Kidney tubule cell (primary cell): ENCODE measurements around the gene COX18.
A peak's percentile ranks its signal among the peaks of the same experiment; 100 is the strongest.

Source experiments
- DNase-seq: peaks from one replicate; pipeline ENCODE4 v3.0.0-alpha.2; 2018; ENCODE audit warnings: low spot score

Gene COX18, protein sequence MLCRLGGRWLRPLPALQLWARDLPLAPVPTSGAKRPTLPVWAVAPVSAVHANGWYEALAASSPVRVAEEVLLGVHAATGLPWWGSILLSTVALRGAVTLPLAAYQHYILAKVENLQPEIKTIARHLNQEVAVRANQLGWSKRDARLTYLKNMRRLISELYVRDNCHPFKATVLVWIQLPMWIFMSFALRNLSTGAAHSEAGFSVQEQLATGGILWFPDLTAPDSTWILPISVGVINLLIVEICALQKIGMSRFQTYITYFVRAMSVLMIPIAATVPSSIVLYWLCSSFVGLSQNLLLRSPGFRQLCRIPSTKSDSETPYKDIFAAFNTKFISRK

DNA sequence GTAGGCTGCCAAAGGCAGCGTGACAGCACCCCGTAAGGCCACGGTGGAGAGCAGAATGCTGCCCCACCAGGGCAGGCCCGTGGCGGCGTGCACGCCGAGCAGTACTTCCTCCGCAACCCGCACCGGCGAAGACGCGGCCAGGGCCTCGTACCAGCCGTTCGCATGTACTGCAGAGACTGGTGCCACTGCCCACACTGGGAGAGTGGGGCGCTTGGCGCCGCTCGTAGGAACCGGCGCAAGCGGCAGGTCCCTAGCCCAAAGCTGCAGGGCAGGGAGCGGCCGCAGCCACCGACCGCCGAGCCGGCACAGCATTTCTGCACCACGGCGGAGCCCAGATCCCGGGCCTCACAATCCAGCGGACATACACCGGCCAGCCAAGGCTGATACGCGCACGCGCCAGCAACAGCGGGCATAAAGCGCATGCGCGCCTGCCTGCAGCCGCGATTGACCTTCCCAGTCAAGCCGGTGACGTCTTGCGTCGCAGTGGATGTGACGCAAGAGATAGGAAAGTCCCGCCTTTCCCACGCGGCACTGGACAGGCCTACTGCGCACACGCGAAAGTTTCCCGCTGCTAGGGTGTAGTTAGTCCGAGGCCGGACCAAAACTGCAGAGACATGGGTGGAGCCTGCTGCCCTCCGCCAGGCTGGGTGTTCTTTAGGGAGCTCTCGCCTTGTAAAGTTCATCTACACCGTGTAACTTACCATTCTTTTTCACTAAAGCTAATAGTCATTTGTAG, at the start of gene COX18:
Gene COX18, minus strand, starts transcription at position 379 of the 736 bp plus-strand sequence. Its CDS starts 67 bp downstream, at position 312.
- peak; percentile 98 for DNase-seq

DNA sequence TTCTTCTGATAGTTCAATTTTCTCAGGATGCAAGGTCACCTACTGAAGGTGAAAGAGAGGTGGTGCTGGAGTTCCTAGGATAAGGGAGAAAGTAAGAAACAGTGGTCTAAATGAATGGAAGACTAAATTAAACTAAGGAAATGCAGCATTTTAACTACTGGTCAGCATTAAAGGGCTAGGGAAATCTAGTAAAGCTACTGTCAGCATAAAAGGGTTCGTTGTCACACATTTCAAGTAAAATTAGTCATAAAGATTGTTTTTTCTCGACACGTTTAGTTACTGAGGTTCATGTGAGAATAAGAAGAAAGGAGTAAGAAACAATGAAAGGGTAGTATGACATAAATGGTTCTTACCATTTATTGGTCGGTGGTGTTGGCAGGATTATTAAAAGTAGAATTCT, 40.0 kb upstream of the COX18 start:
- no peak for DNase-seq

DNA sequence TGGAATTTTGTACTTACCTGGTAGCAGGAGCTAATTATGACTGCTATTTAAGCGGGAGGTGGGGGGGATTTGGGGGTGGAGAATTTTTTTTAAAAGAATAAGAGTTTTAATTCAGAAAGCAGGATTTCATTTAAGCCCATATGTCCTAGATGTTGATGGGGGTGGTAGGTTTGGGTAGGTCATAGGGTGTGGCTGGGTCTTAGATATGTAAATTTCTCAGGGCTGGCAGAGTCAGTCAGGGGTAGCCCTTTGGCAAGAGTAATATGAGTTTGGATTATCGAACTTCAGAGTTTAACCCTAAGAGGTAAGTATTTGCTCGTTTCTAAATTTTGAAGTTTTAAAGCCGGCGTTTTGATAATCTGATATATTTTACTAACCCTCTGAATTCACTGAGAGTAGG, 35.2 kb upstream of the COX18 start:
- no peak for DNase-seq

DNA sequence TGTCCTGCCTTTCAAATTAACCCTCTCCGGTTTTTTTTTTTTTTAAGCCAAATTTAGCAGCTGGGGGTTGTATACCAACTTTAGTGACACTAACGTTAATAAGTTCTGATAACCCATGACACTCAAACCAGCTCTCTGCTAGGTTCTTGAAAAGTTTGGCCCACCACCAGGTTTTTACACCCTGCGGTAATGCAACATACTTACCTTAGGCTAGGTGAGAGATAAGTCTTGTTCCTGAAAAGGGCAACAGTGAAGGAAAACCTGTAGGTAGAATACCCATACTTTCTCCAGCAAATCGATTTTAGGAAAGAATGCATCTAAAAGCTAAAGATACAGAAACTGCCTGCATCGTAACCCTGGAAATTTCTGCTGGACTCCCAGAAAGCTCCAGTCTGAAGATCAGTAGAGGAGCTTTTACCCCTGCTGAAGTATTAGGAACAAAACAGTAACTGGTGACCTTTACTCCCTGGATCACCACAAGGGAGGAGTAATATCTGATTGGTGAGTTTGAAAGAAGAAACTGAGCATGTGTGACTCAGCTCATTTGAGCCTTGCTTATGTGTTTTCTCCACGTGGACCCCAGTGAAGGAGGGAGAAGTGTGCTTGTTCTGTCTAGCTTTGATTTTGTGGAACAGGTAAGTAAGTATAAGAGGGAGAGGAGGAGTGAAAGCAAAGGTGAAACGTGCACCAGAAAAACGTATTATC, 34.4 kb upstream of the COX18 start:
- peak; percentile 30 for DNase-seq

DNA sequence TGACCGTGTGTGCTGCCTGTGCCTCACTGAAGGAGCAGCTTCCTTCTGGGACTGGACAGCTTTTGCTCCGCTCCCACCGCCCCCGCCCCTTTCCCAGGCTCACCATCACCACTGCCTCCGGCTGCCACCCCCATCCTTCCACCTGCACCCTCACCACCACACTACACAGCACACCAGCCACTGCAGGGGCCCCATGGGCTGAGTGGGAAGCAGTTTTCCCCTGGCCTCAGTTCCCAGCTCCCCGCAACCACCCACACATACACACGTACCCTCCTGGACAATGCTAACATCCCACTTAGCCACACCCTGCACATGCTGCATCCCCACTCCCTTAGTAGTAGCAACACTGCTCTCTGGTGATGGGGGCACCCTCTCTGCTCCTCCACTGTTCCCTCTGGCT, 29.6 kb upstream of the COX18 start:
- no peak for DNase-seq

DNA sequence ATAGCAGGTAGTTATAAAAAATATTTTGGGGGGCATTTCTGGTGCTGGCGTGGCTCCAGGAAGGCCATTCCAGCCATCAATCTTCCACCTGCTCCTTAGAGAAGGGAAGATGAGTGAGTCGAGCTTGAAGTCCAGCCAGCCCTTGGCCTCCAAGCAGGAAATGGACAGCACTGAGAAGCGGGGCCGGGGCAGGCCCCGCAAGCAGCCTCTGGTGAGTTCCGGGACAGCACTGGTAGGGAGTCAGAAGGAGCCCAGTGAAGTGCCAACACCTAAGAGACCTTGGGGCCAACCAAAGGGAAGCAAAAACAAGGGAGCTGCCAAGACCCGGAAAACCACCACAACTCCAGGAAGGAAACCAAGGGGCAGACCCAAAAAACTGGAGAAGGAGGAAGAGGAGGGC, 29.2 kb upstream of the COX18 start:
- no peak for DNase-seq

DNA sequence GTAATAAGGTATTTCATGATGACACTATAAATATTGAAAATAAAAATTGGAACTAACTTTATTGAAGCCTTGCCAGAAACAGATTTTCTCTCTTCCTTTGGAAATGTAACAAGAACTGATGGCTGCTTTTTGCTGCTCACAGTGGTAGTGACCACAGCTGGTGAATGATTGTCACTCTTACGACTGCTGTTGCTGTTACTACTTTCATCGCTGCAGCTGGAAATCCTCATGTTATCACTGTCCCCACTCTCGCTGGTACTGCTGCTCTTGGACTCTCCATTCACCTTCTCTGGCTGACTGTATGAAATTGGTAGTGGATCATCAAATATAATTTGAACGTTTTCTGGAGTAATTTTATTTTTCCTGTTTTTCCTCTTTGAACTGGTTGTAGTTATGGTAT, 28.5 kb upstream of the COX18 start:
- no peak for DNase-seq

DNA sequence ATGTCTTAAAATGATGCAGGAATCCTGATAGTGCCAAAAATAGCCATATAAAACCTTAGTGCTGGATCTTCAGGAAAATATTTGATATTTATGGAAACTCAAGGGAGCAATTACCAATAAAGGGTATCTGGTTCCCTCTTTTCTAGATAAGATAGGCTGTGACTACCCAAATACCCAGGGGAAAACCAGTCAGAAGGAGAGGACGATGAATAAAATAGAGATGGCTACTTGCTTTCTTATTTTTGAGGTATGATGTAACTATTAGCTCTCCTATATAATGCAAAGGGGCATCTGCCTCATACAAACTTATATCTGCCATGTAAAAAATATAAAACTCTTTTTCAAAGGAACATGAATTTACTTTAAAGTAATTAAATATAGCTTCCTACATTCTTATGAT, 23.4 kb upstream of the COX18 start:
- no peak for DNase-seq

DNA sequence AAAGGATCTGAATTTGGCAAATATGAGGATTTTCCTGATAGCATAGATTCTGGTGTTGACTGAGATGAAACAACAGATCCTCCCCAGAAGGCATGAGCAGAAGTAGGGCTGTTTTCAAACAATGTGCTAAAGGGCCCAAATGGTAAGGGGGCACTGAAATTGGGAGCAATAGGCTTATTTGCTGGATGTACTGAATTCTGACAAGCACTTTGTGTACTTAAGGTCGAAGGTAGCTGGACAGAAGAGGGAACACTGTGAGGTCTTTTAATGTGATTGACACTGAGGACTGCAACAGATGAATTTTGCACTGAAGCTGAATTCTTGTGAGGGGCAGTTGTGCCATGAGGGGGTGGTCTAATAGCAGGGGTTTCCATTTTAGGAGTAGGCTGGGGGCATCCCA, 21.2 kb upstream of the COX18 start:
- no peak for DNase-seq

DNA sequence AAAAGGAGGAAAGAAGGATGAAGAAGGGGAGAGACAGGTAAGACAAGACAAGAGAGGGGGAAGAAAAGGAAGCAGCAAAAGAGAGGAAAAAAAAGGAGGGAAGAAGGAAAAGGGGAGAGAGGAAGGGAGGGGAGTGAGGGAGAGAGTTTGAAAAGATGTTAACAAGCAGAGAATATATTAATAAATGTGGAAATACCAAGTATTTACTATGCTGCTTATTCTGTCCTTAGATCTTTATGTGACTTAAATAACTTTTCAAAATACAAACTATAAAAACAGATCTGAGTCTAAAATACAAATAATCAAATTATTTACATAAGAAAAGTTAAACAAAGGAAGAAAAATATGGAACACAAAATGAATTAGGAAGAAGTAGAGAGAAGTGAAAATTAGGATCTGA, 18.4 kb upstream of the COX18 start:
- DNase-seq = no peak

DNA sequence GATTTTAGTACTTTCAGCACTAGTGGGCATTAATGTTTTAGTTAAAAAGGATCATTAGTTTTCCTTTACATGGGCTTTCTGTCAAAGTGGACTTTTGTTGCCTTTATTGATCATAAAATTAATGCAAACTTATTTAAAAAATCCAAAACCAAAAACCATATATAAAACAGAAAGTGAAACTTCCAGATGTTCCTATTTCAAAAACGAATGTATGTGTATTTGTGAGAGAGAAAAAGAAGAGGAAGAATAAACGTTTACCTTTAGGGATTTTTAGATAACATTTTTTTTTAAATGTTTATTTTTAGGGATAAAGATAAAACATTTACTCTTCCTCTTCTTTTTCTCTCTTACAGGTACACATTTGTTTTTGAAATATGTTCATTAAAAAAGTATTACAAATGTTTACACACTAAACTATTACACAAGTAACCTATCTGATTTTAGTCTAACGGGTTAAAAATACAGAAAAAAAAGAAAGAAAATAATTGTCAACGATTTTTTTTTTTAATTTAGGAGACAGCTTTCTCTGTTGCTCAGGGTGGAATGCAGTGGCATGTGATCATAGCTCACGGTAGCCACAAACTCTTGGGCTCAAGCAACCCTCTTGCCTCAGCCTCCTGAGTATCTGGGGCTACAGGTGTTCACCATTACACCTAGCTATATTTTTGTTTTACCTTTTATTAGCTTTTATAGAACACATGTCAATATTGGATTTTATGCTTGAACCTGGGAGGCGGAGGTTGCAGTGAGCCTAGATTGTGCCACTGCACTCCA, 16.8 kb upstream of the COX18 start:
- no peak for DNase-seq

DNA sequence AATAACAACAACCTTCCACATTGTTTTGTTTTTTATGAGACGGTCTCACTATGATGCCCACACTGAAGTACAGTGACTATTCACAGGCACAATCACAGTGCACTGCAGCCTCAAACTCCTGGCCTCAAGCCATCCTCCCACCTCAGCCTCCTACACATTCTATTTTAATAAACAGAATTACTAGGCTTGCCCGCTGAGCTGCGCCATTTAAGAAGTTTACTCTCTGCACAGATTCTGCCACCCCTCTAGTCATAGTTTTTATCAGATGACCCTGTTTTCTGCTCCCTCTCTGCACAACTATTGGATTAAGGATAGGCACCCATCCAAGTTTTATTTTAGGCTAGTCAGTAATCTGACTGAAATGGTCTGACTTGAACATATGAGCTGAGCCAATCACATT, 11.3 kb upstream of the COX18 start:
- no peak for DNase-seq

DNA sequence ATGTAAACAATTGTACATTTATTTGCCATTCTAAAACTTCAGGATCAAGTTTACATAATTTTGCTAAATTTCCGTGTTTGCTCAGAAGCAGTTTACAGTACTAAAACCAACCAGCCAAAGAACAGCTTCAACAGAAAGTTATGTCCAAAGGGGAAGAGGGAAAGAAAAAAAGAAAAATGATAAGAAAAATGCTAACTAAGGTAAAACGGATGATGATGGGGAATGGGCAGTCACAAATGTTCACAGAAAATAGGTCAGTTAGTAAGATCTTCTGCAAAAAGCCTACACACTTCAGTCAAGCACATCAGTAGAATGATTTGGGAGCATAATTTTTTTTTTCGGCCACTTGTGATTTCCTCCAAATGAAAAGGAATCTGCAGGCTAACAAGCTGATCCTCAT, 6.3 kb upstream of the COX18 start:
- no peak for DNase-seq

DNA sequence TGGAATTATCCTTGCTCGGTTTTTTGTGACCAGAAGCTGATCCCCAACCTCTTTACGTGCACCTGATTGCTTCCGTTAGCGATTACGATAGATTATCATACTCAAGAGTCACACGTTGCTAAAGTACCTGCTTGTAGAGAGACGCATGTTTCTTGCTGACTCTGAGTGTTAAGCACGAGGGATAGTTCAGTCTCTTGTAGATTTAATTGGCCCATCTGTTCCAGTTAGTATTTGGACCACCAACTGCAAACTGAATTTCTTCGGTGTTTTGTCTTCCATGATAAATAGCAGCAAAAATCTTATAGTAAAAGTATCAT, 516 bp upstream of the COX18 start:
- DNase-seq = no peak

DNA sequence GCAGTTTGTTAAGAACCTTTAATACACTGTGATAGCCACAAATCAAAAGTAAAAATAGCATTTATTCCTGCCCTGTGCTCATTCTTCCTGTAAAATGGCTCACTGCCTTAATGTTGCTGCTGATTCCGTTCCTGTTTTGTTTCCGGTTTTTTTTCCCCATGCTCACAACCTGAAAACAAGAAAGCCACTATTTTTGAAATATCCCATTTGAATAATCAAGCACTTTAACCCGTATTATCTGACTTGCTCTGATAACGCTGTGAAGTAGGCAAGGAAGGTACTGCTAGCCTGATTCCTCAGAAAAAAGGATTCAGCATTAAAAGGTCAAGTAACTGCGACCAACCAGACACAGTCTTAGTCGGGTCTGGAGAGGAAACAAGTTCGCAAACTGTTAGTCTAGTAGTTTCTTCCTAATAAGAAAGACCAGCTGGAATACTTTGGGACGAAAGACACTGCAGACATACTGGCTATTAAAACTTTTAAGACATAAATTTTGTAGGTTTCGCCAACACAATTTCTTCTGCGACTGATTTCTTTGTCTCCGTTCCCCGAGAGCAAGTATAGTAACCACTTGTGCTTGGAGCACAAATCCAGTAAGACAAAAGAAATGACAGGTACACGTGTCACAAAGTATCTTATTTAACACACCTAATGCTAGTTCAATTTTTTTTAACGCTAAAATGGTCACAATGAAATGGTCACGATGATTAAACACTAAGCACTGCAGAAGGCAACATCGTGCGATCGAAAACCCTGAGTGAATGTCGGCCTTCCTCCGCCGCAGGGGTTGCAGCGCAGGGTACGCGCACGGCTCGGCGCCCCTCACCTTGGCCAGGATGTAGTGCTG, 802 bp downstream of the COX18 start:
- peak; percentile 59 for DNase-seq

DNA sequence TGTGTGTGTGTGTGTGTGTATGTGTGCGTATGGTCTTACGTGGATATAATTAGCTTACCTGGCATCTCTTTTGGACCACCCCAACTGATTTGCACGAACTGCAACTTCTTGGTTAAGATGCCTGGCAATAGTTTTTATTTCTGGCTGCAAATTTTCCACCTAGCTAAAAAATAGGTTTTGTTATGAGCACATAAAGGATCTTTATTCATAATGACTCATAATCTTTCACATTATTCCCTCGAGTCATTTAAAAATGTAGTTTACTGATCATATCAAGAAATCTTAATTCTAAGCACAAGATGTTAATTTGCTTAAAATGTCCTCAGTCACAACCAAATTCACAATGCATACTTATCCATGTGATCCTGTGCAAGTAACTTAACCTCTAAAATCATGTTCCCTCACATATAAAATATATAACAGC, 1.5 kb downstream of the COX18 start:
- DNase-seq = peak; percentile 1

DNA sequence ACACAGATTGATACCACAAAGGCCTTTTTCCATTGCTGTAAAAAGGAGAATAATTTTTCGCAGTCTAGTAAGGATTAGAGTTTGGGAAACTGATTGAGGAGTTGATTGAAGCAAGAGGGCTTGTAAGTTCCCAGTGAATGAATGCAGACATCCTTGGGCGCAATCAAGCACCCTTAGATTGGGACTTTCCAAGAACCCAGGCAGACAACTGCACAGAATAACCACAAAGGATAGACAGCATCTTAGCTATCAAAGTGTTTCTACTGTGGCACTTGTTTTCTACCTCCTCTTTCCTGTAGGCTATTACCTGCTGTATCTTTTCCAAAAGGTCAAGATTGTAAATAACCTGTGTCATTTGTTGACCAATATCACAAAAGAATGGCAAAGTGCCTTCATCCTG, 2.6 kb downstream of the COX18 start:
- no peak for DNase-seq

DNA sequence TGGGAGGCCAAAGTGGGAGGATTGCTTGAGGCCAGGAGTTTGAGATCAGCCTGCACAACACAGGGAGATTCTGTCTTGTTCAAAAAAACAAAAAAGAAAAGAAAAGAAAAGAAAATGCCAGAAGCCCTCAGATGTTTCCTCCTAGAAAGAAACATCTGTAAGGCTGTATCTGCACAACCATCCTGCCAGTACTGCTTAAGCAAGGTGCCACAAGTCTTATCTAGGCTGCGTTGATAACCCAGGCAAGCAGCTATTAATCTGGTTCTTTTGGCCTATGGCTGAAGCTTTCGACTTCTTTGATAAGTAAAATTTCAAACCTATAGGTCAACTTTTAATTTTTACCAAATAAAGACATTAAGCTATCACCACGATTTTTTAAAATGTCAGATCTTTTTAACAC, 3.1 kb downstream of the COX18 start:
- no peak for DNase-seq

DNA sequence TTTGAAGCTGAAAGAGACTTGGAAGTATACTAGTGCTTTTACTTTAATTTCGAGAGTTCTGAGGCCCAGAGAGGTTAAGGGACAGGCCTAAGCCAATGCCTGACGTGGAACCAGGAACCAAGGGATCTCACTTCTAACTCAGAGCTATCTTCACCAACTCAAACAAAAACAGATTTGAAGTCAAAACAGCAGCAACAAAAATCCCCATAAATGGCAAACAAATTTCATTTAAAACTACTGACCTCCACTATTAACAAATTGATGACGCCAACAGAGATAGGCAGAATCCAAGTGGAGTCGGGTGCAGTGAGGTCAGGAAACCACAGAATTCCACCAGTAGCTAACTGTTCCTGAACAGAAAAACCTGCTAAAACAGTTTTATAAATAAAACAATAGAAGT, 5.0 kb downstream of the COX18 start:
- no peak for DNase-seq

DNA sequence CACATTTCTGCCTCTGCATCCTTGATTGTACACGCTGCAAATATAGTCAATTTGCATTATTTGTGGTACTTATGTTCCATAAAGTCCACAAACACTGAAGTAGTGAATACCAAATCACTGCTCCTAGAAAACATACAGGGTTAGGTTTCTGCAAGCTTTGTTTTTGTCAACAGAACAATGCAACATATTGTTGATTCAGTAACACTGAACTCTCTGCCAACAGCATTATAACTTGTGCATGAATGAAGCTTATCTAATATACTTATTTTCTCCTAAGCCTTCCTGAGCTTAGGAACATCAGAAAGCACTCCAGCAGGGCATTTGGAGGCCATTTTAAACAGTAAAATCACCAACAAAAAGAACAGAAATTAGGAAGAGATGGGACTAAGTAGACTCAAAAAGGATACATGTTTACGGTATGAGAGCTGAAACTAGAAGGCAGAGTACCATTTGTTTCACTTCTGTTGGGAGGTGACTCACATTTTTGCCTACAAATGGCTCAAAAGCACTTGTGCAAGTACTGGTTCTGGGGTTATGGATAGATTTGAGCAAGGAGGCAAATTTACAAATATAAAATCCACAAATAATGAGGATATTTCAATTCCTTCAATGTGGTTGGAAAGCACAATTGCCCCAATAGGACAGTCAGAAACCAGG, 14.1 kb downstream of the COX18 start:
- no peak for DNase-seq

DNA sequence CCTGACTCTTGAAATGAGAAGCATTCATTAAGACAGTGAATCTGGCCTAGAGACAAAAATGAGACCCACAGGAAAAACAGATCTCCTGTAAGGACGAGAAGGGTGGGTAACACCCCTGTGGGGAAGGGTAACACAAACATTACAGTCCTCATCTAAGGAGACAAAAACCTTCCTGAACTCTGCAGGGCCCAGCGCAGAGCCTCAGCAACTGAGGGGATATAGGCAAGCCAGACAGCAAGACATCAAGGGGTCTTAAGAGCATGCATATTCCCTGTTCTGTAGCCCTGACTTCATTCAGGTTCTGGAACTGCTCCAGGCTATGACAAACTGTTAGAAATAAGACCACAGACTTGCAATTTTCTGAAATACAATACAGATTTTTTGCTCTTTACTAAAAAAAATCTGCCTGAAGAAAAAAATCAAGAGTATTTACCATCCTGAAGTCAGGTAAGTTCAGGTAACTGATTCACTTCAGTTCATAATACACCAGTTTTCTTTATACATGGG, 15.5 kb downstream of the COX18 start:
- no peak for DNase-seq
